ENCODE results near the gene SMIM5.
"Not testable (repeated sequence)": the region's sequence is repeated elsewhere in the genome, so short reads cannot be mapped to it uniquely, and the experiment has no call there.

The SMIM5 gene

DNA sequence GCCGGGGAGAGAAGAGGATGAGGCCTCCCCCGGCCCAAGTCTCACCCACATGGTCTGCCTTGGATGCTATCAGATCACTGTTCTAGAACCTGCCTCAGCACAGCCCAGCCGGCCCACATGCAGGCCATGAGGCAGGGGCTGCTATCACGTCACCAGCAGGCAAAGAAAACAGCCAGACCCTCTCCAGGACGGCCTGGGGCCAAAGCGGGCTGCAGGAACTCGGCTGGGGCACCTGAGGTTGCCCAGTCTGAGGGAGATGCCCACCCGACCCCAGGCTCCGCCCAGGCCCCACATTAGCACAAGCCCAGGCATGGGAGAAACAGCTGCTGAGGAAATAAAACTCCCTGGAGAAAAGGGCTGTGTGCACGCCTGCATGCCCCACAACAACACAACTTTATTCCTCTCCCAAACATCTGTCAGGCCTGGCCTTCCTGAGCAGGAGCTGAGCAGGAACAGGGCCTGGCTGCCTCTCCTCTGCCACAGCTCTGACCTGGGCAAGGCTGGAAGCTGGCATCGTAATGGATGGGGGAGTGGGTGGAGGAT is 6.7 kb upstream of the SMIM5 start:
- DNase-seq: no peak

DNA sequence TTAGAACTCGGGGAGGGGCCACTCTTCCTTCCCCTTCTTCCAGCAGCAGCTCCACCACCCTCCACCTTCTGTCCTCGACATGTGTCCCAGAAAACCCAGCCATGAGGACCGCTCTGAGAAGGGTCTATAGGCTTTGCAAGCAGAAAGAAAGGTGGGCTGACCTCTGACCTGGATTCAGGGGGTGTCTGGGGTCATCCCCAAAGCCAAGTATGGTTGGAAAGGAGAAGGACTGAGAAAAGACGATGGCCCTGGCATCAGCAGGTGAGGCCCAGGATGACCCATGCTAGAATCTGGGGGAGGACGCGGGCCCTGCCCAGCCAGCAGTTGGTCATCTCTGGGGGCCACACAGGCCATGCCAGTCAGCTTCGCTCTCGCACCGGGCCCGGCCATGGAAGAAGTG is 6.1 kb upstream of the SMIM5 start:
- no peak for DNase-seq

DNA sequence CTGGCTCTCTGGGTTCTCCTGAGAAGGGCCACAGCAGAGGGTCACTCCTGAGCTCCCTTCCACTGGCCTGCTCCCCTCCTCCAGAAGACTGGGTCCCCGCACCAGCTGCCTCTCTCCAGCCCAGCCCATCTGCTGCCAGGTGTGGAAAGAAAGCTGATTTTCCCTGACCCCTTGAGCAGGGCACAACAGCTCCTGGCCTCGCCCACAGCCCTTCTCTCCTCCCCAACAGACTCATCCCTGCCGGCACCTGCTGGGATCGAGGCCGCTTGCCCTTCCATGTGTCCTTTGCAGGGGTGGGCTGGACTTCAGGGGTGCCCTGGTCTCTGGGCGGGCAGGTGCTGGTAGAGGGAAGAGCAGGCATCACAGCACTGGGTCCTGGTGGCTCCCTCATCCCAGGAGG is 4.8 kb upstream of the SMIM5 start:
- no peak for DNase-seq

DNA sequence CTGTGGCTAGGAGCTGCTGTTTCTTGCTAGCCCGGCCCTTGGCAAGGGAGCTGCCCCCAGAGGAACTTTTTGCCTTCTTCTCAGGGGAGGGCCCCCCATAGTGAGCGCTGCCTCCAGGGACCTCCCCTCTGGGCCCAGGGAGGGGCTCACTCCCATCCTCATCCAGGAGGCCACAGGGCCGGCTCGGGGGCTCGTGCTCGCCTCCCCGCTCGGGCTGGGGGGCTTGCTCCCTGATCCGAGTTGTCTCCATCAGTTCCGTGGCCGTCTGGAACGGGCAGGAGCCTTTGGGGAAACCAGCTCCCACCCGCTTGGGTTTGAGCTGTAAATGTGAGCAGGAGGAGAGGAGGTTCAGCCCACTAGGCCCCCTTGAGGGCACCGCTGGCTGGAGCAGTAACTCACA is 4.1 kb upstream of the SMIM5 start:
- no peak for DNase-seq

DNA sequence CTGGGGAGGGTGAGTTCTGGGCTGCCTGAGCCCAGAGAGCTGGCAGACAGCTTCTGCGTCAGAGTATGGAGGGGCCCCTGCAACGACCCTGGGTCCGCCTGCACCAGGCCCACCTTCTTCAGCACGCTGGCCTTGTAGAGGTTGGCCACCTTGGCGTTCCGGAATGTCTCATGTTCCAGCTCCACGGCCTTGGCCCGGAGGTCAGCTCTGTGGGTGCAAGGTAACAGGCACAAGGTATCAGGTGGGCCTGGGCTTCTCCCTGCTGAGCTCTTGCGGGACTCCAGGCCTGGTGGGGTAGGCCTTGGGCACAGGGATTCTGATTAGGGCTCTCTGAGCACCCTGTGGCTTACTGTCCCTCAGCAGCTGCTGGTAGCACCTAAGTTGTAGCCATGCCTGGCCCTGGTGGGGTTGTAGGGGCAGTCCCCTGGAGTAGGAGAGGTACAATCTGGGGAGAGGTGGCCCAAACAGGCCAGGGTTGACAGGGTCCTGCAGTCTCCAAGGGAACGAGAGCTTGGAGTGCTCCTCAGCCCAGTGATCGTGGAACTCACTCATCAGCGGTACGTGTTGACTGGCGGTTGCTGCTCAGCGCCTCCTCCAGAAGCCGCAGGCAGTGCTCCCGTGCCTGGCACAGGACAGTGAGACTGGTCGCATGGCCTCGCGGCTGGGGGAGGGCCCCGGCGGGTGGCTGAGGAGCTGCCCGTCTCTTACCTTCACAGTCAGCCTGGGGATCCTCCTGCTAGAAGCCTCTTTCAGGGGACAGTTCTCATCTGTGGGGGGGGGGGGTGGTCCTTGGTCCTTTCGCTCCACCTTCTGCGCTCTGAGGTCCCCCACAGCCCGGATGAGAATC is 2.9 kb upstream of the SMIM5 start:
- no peak for DNase-seq

DNA sequence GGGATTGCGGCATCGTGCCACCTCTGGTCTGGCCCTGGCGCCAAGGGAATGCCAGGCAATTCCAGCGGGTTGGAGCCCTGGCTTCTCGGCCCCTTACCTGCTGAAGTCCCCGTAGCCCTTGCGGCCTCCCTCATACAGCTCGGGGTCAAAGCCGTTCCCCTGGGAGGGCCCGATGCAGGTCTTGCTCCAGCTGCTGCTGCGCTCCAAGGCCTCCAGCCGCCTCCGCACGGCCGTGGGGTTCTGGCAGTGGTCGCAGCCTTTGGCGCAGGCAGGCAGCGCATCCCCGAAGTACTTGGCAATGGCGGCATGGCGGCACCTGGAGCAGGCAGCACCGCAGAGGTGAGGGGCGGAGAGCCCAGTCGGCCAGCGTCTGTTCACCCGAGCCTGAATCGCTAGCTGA is 1.9 kb upstream of the SMIM5 start:
- no peak for DNase-seq

DNA sequence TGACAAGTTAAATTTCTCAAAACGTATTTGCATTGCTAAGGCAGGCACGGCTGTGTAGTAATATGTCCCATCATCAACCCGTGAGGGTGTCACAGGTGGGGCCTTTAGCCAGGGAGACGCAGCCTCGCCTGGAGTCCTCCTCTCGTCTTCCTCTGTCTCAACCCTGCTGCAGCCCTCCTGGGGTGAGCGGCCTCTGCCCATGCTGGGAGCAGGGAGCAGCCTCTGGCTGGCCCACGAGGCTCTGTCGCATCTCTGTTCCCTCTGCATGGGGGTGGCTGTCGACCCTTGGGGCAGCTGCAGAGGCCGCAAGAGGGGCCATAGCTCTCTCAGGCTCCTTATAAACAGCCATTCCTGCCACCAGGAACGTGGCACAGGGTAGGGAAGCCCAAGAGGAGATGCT is 806 bp upstream of the SMIM5 start:
- no peak for DNase-seq

DNA sequence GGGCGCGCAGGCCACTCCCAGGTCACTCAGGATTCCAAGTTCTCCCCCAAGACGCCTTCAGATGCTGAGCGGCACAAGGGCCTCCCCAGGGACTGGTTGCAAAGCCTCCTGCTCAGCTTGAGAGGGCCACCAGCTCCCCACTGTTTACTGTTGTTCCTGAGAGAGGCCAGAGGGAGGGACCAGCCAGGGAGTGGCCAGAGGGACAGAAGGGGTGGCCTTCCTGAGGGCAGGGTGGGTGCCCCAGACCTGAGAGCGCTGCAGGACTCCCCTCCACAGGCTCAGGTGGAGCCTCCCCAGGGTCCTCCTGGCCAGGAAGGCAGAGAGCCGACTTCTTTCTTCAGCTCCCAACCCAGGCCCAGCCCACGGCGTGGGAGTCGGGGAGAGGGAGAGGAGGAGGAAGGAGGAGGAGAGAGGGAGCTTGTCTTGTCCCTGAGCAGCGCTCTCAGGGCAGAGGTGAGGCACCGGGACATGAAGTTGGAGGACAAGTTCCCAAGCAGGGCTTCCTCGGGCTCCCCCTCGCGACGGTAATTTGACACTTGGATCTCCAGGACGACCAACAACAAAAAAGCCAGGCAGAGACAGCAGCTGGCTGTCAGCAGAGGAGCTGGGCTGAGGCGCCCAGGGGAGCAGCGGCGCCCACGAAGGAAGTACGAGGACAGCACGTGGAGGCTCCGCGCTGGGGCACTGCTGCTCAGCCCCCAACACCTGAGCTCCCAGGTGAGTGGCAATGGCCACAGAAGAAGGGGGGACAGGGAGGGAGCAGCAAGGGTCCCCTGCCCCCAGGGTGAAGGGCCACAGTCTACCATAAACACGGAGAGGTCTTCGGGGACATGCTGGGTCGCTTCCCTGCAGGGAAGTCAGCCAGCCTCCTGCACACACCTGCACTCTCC is 497 bp downstream of the SMIM5 start:
- DNase-seq: peak; percentile 93

DNA sequence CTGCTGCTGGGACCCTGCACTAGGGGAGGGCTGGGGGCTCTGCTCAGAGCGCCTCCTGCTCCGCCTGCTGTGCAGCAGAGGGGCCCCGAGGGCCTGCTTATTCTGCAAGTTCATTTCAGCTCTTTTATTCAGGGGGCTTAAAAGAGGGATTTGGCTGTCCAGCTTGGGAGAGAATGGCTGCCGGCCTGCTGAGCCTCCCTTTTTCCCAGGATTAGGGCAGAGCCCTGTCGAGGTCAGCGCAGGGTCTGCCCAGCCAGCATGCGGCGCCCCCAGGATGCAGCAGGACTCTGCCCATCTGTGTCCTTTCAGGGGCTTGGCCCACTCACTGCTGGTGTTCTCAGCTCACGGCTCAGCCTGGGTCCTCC is 1.1 kb downstream of the SMIM5 start:
- DNase-seq: no peak

DNA sequence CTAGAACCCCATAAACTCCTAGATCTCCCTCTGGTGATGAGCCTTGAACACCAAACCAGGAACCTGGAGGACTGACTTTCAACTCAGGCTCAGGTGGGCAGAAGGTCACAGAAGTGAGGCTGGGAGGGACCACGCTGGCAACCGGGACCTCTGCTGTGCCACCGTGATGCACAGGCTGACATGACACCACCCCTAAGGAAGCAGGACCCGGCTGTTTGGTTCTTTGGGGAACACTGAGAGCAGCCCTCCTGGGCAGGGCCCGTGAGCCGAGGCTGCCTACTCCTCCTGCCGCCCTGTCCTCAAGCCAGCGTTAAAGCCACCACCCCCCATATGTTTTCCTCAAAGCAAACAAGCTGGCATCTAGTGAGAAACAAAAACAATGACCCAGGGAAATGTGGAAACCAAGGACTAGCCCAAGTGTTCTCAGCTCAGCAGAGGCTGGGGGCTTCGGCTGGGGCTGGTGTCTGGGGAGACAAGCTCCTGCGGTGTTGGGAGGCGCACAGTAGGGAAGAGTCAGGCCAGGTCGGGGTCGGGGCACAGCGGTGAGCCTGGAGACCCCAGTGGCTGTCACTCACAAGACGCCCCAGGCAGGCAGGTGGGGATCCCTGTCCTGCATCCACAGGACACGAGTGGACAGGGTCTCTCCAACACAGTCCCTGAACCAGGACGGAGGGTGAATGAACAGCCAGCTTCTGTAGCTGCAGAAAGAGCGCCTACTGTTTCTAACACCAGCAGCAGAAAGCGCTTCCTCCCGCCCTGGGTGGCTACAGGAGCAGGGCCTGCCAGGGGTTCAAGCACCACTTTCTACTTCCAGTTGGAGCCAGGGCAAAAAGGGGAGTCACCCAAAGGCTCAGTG is 1.7 kb downstream of the SMIM5 start:
- peak; percentile 45 for DNase-seq

DNA sequence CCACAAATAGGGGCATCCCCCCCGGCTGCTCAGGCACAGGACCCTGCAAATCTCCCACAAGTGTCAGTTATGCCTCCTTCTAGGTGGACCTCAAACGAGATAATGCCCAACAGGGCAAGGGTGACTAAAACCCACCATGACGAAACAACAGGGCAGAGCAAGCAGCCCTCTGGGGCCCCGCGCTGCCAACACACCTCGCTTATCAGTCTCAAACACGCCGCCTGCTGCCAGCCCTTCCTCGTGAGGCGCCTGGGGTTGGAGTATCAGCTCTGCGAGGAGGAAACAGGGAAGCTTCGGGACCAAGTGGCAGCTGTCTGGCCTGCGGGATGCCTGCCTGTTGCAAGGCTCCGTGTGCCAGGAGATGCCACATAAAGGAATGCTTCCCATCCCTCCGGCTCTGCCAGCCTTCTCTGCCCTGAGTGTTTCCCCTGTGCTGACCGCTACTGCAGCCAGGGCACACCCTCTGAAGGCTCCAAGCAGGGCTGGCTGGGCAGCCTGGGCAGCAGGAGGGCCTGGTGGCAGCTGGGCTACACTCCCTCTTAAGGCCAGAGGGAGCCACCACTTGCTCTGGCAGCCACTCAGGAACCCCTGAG is 2.5 kb downstream of the SMIM5 start:
- DNase-seq: peak; percentile 98

DNA sequence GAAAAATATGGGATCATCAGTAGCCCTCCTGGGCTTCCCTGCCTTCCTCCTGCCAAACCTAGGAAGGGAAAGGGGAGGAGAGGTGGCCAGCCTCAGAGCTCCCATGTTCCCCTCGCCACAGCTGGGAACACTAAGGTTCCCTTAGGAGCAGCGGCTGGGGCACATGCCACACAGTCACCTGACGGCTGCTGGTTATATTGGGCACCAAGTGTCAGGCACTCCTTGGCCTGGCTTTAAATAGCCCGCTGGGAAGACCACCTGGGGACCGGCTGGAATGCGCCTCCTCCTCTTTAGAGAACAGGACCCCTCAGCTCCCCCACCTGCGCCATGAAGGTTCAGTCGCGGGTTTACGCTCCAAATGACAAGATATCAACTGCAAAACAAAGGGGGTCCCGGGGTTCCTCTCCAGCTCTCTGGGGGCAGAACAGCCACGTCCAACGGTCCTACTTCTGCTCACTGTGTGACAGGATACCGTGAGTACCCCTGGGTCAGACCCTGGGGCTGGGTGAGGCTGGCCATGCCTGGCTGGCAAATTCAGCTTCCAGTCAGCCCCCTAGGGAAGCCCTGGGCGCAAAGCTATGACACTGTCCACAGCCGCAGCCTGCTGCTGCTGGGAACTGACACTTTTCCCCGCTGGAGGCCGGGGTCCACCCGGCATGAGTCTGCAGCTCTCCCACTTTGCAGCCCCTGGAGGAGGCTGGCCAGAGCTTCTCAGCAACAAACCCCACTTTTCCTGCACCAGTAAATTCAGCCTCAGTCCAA is 3.3 kb downstream of the SMIM5 start:
- no peak for DNase-seq

DNA sequence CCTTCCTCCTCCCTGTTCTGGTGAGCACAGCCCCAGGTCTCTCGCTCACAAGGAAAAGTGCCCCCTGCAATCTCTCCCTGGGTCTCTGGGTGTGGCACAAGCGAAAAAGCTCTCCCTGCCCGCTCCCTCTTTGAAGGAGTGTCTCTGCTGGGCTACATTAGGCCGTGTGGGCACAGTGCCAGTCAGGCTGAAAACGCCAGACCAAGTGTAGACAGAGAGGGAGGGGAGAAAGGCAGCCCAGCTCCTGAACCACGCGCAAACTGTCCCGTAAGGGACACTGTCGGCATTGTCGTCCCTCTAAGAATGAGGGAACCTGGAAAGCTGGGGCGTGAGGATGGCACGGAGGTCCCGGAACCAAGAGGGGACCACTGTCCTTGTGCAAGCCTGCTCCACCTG is 3.9 kb downstream of the SMIM5 start:
- DNase-seq: peak; percentile 90

DNA sequence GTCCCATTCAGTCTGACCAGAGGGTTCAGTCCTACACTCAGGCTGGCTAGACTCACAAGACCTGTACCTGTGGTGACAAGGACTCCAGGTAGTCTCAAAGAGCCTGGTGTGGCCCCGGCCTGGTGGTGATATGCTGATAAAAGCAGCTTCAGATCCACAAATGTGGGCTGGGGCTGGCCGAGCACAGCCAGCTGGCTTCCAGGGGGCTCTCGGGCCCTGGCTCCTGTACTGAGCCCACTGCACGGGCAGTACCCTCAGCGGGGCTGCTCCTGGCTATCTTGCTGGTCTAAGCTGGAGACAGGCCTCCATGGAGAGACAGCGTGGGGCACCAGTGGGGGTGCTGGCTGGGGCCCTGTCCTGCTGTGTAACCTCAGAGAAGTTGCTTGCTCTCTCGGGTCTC is 4.3 kb downstream of the SMIM5 start:
- peak; percentile 32 for DNase-seq

DNA sequence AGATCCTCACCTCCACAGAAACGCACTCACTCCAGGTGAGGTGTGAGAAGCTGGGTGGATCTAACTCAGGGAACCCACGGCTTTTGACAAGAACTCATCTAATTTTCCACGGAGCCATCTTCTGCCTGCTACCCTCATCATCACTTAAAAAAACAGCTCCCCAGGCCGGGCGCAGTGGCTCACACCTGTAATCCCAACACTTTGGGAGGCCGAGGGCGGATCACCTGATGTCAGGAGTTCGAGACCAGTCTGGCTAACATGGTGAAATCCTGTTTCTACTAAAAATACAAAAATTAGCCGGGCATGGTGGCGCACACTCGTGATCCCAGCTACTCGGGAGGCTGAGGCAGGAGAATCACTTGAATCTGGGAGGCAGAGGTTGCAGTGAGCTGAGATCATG is 4.8 kb downstream of the SMIM5 start:
- not testable (repeated sequence) for DNase-seq

DNA sequence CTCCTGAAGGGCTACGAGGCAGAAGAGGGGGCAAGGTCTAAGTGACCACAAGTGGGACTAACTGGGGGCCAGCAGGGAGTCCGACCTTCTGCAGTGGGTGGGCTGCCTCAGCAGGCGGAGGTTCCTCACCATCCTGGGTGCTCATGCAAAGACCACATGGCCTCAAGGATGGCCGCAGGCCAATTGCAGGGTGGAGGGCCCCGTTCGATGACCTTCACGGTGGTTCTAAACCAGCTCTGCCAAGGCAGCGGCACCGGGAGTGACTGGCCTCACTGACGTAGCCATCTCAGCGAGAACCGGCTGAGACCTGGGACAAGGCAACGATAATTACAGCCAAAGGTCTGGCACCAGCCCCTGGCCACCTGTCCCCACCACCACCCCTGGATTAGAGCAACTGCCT is 5.7 kb downstream of the SMIM5 start:
- no peak for DNase-seq

DNA sequence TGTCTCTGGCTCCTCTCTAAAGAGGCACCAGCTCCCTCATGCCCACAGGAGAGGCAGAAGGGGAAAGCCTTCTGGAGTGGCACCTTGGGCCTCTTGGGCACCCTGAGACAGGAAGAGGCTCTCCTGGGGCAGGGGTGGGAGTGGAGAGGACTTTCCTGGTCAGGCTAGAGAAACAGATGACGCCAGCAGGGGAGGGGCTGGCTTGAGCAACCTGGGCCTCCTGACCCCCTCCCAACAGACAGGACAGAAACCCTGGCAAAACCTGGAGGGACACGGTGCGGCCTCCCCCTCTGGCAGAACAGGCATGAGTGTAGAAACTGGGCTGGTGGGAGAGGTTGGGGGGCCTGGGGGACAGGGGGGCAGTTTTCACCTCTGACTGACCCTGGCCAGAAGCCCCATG is 6.1 kb downstream of the SMIM5 start:
- no peak for DNase-seq

DNA sequence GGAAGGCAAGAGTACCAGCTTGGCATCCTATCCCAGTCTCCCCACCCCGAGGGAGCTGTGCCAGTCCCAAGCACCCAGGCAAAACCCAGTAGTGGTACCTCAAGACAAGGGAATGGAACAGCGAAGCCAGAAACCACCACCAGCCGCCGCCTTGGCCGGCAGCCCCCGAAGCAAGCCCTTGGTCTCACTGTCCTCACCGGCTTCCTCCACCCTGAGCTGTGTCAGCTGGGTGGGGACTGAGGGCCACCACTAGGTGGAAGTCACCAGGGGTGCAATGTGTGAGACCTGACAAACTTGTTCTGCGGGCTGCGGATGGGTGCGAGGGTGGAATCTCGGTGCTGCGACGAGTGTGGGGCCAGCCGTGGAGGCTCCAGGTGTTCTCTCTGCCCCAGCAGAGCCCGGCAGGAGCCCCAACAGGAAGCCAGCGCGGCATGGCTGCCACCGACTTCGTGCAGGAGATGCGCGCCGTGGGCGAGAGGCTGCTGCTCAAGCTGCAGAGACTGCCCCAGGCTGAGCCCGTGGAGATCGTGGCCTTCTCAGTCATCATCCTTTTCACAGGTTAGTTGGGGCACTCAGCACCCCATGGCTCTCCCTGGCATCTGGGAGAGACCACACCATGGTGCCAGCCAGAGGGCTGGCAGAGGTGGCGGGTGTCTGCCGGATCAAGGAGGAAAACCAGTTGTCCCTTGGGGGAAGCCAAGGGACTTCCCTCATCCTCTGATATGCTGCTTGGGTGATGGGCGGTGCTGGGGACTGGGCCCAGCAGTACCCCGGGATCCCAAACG is 6.7 kb downstream of the SMIM5 start:
- peak; percentile 31 for DNase-seq

DNA sequence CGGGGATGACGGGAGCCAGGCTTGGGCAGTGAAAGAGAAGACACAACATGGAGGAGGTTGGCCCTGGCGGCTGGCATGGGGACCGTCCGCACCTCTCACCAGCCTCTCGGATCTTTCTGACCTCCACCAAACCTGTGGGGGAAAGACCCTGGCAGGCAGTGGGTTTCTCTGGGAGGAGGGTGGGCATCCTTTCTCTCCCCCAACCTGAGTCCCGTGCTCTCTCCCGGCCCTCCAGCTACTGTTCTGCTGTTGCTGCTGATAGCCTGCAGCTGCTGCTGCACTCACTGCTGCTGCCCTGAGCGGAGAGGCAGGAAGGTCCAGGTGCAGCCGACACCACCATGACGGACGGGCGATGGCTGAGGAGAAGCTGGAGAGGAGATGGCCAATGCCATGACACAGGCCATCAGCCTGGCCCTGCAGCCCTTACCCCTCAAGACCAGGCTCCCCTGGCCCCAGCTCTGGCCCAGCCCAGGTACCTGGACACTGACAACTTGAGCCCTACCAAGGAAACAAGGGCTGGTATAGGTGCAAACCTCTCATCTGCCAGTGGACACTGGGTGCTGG is 7.4 kb downstream of the SMIM5 start:
- no peak for DNase-seq

DNA sequence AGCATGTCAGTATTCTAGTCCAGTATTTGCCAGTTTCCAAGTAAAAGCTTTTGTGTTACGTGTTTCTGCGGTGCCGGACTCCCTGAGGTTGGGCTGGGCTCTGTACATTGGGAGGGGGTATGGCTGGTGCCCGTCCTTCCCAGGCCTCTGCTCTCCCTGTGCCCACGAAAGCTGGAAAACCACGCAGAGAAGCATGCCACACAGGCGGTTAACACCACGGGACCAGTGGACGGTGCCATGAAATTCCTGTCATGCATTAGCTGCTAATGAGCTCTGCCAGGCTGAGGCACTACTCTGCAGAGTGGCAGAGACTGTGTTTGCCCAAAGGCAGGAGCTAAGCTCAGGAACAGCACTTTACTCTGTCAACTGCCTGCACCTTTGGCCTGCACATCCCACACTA is 8.1 kb downstream of the SMIM5 start:
- DNase-seq: no peak
